ENCODE measurements around the gene PLK5. TPM values are rescaled to one million over a fixed set of nuclear protein-coding genes. Genes with fewer than 3 reads are reported as not detected.
"Not testable (repeated sequence)": the region's sequence is repeated elsewhere in the genome, so short reads cannot be mapped to it uniquely, and the experiment has no call there.

The PLK5 gene
- total RNA-seq, 2 experiments from 2014 or later: not detected

- POLR2A ChIA-PET: no interaction called here
- intact Hi-C loops (cut with micrococcal nuclease): no loop called here
- no peak overlapping the region for H3K4me3 Mint-ChIP-seq
- no peak overlapping the region for H3K27ac Mint-ChIP-seq
- no peak for TF ChIP-seq CTCF (IDR thresholded peaks at IDR 0.05)
- H3K4me1 Mint-ChIP-seq (ENCODE audit: low read depth): no peaks in the 10 kb centered on the region
- no peaks in the 10 kb centered on the region for H3K9me3 Mint-ChIP-seq
- CTCF ChIA-PET: no interaction called here
- H3K27me3 Mint-ChIP-seq: peaks cover 5% of the 10 kb centered on the region
- H3K36me3 Mint-ChIP-seq (ENCODE audit: low read depth): no peaks in the 10 kb centered on the region
- no peak for DNase-seq
- no peak for ATAC-seq
These were observed 27.8 kb upstream of the PLK5 start for GRCh38 chr19:1495799-1496713.

GRCh38 chr19:1496714-1497577 lies 26.9 kb upstream of the PLK5 start:
- intact Hi-C loops (cut with micrococcal nuclease): no loop called here
- Mint-ChIP-seq H3K27ac (no peak overlapping the region), H3K36me3 (ENCODE audit: low read depth) (no peaks in the 10 kb centered on the region), H3K9me3 (no peaks in the 10 kb centered on the region), H3K4me3 (no peak overlapping the region), H3K27me3 (peaks cover under 1% of the 10 kb centered on the region), H3K4me1 (ENCODE audit: low read depth) (no peaks in the 10 kb centered on the region)
- DNase-seq (no peak), ATAC-seq (no peak)
- POLR2A ChIA-PET: no interaction called here
- CTCF ChIA-PET: no interaction called here
- no peak for TF ChIP-seq CTCF (IDR thresholded peaks at IDR 0.05)

- no peak overlapping the region for H3K4me3 Mint-ChIP-seq
- no peaks in the 10 kb centered on the region for H3K9me3 Mint-ChIP-seq
- H3K27me3 Mint-ChIP-seq: peaks cover 2% of the 10 kb centered on the region
- intact Hi-C loops (cut with micrococcal nuclease): no loop called here
- ATAC-seq (no peak), DNase-seq (no peak)
- ChIA-PET POLR2A (no interaction called here), CTCF (no interaction called here)
- TF ChIP-seq CTCF (IDR thresholded peaks at IDR 0.05): no peak
- no peak overlapping the region for H3K27ac Mint-ChIP-seq
- H3K4me1 Mint-ChIP-seq (ENCODE audit: low read depth): no peaks in the 10 kb centered on the region
- no peaks in the 10 kb centered on the region for H3K36me3 Mint-ChIP-seq (ENCODE audit: low read depth)
These were observed 26.2 kb upstream of the PLK5 start for GRCh38 chr19:1497578-1498235.

- ATAC-seq; intact Hi-C loops (cut with micrococcal nuclease); H3K9me3 Mint-ChIP-seq; H3K27me3 Mint-ChIP-seq; POLR2A ChIA-PET; H3K4me3 Mint-ChIP-seq; H3K27ac Mint-ChIP-seq; H3K36me3 Mint-ChIP-seq (ENCODE audit: low read depth); H3K4me1 Mint-ChIP-seq (ENCODE audit: low read depth); DNase-seq; CTCF ChIA-PET: not testable (repeated sequence)
These were observed 24.6 kb upstream of the PLK5 start for GRCh38 chr19:1499231-1499630.

- DNase-seq (no peak), ATAC-seq (no peak)
- no peak overlapping the region for H3K27ac Mint-ChIP-seq
- H3K9me3 Mint-ChIP-seq: no peaks in the 10 kb centered on the region
- peaks cover 8% of the 10 kb centered on the region for H3K4me1 Mint-ChIP-seq (ENCODE audit: low read depth)
- H3K4me3 Mint-ChIP-seq: no peak overlapping the region
- ChIA-PET CTCF (interaction anchor here (1.9 kb wide), 1 partner anchor 56 kb away, joined by 5 read pairs; no protein-coding TSS in a partner anchor), POLR2A (interaction anchor here (0.6 kb wide), 1 partner anchor 14 kb away, joined by 3 read pairs; no protein-coding TSS in a partner anchor)
- intact Hi-C loops (cut with micrococcal nuclease): no loop called here
- TF ChIP-seq CTCF (IDR thresholded peaks at IDR 0.05): no peak
- H3K36me3 Mint-ChIP-seq (ENCODE audit: low read depth): no peaks in the 10 kb centered on the region
- H3K27me3 Mint-ChIP-seq: peaks cover 16% of the 10 kb centered on the region
These were observed 22.7 kb upstream of the PLK5 start for GRCh38 chr19:1501200-1501595.

Data from activated CD8-positive, alpha-beta T cell treated with anti-CD3 and anti-CD28 coated beads for 36 hours (primary cell).